Neuronal stem cell (in vitro differentiated cells): Measurements from ENCODE around the gene OTULIN.

ENCODE experiments used
- DNase-seq: peaks from one replicate; pipeline ENCODE4 v3.0.0-alpha.2; 2013; ENCODE audit warnings: low spot score
- H2AFZ ChIP-seq: one replicate; pipeline ENCODE4 v1.6.1; 2013; ENCODE audit warnings: mild to moderate bottlenecking, low read length, inconsistent platforms
- H2AK5ac ChIP-seq: 2 replicates; pipeline ENCODE4 v1.6.1; 2013; ENCODE audit warnings: low read depth, mild to moderate bottlenecking, inconsistent platforms, low read length, moderate library complexity, mixed read lengths
- H2BK120ac ChIP-seq: 2 replicates; pipeline ENCODE4 v1.6.1; 2013; ENCODE audit warnings: low read depth, mild to moderate bottlenecking, inconsistent platforms, low read length, moderate library complexity, mixed read lengths
- H2BK12ac ChIP-seq: one replicate; pipeline ENCODE4 v1.6.1; 2013; ENCODE audit warnings: low read length, inconsistent platforms
- H2BK15ac ChIP-seq: 2 replicates; pipeline ENCODE4 v1.6.1; 2013; ENCODE audit warnings: mild to moderate bottlenecking, low read length, inconsistent platforms, mixed read lengths
- H2BK5ac ChIP-seq: one replicate; pipeline ENCODE4 v1.6.1; 2013; ENCODE audit warnings: inconsistent platforms, mild to moderate bottlenecking, low read length, moderate library complexity
- H3K14ac ChIP-seq: one replicate; pipeline ENCODE4 v1.6.1; 2013; ENCODE audit warnings: low read length, inconsistent platforms
- H3K18ac ChIP-seq: 2 replicates; pipeline ENCODE4 v1.6.1; 2013; ENCODE audit warnings: low read length, inconsistent platforms
- H3K23ac ChIP-seq: 2 replicates; pipeline ENCODE4 v1.6.1; 2013; ENCODE audit warnings: low read depth, mild to moderate bottlenecking, mixed read lengths, low read length, inconsistent platforms; ENCODE audit not compliant: poor library complexity
- H3K27ac ChIP-seq: replicated peaks from 3 replicates; pipeline ENCODE4 v1.5.1; 2013; ENCODE audit warnings: low read length, inconsistent platforms
- H3K27me3 ChIP-seq, 3 experiments: 2 replicates each; pipeline ENCODE4 v1.6.1; 2013; ENCODE audit warnings: low read length in 3 of 3, mild to moderate bottlenecking in 2 of 3, inconsistent platforms in 1 of 3, low read depth in 1 of 3, mixed read lengths in 1 of 3, moderate library complexity in 1 of 3; ENCODE audit not compliant: control insufficient read depth in 3 of 3, insufficient read depth in 3 of 3
- H3K36me3 ChIP-seq, 2 donors: replicated peaks in 1 of 2; 2 replicates each; pipeline ENCODE4 v1.6.1; 2013; ENCODE audit warnings: low read length in 2 of 2; ENCODE audit not compliant: control insufficient read depth in 2 of 2, insufficient read depth in 2 of 2
- H3K4ac ChIP-seq: 2 replicates; pipeline ENCODE4 v1.6.1; 2013; ENCODE audit warnings: inconsistent platforms, mild to moderate bottlenecking, low read length, moderate library complexity
- H3K4me1 ChIP-seq, 2 donors: 1 replicate in 1 of 2; 2 replicates in 1 of 2; pipeline ENCODE4 v1.6.1; 2013; ENCODE audit warnings: low read length in 2 of 2, low read depth in 1 of 2; ENCODE audit not compliant: control insufficient read depth in 2 of 2, insufficient read depth in 1 of 2
- H3K4me2 ChIP-seq: one replicate; pipeline ENCODE4 v1.6.1; 2013; ENCODE audit warnings: mild to moderate bottlenecking, low read length, inconsistent platforms; ENCODE audit not compliant: insufficient read depth, poor library complexity, severe bottlenecking
- H3K4me3 ChIP-seq, 2 donors: 2 replicates each; pipeline ENCODE4 v1.5.1; 2013; ENCODE audit warnings: low read length in 2 of 2, mild to moderate bottlenecking in 2 of 2, inconsistent platforms in 1 of 2, moderate library complexity in 1 of 2
- H3K79me1 ChIP-seq: one replicate; pipeline ENCODE4 v1.6.1; 2013; ENCODE audit warnings: low read depth, mild to moderate bottlenecking, inconsistent platforms, low read length, moderate library complexity
- H3K9ac ChIP-seq: one replicate; pipeline ENCODE4 v1.6.1; 2013; ENCODE audit warnings: mild to moderate bottlenecking, low read depth, low read length, inconsistent platforms; ENCODE audit not compliant: poor library complexity
- H3K9me3 ChIP-seq, 2 donors: replicated peaks in 1 of 2; 2 replicates each; pipeline versions ENCODE3 to v1.6.1; 2013; ENCODE audit warnings: low read length in 2 of 2, mild to moderate bottlenecking in 2 of 2, inconsistent platforms in 1 of 2, low read depth in 1 of 2, mixed read lengths in 1 of 2, moderate library complexity in 1 of 2; ENCODE audit not compliant: control insufficient read depth in 2 of 2, insufficient read depth in 1 of 2
- H4K8ac ChIP-seq: one replicate; pipeline ENCODE4 v1.6.1; 2013; ENCODE audit warnings: low read depth, mild to moderate bottlenecking, inconsistent platforms, low read length, moderate library complexity
- H4K91ac ChIP-seq: one replicate; pipeline ENCODE4 v1.6.1; 2013; ENCODE audit warnings: low read length, low read depth, mild to moderate bottlenecking, inconsistent platforms; ENCODE audit not compliant: poor library complexity
- WGBS, 2 donors: extraction: QIAGEN DNeasy Blood & Tissue Kit; methylation state at CpG; one replicate each; pipeline ENCODE4 v1.1.7; 2013; ENCODE audit warnings: missing lambda C conversion rate in 2 of 2, mixed read lengths in 1 of 2; ENCODE audit not compliant: insufficient read length in 2 of 2, insufficient replicate concordance in 1 of 2; ENCODE audit errors: extremely low coverage in 2 of 2; 5-methylcytosine and 5-hydroxymethylcytosine counted together

OTULIN gene

GRCh38 chr5:14733661-14734060, 69.1 kb downstream of the OTULIN start:
- Histone ChIP-seq H4K8ac (no peak overlapping the region), H3K4ac (no peak overlapping the region), H4K91ac (no peak overlapping the region), H2BK12ac (peak overlapping the region; percentile 28), H3K9ac (no peak overlapping the region), H2AK5ac (no peak overlapping the region), H2BK5ac (no peak overlapping the region), H3K14ac (no peak overlapping the region), H3K9me3 (no peaks in the 10 kb centered on the region), H3K4me2 (no peak overlapping the region), H3K23ac (no peak overlapping the region), H3K79me1 (no peaks in the 10 kb centered on the region), H2AFZ (no peak overlapping the region), H3K27ac (no peak overlapping the region), H3K18ac (no peak overlapping the region), H3K4me3 (no peak overlapping the region), H2BK15ac (no peak overlapping the region), H2BK120ac (no peak overlapping the region), H3K4me1 (peaks cover 4 to 9% of the 10 kb centered on the region in 2 donors), H3K27me3 (no peaks in the 10 kb centered on the region), H3K36me3 (no peaks in the 10 kb centered on the region)
- no peak for DNase-seq
- WGBS, 2 donors = no CpG with 5 or more reads among the region's 16 CpGs

- H3K27me3 ChIP-seq = no peaks in the 10 kb centered on the region
- H3K4me2 ChIP-seq = no peak overlapping the region
- no peak overlapping the region for H3K9ac ChIP-seq
- no peak overlapping the region for H2BK120ac ChIP-seq
- no peak overlapping the region for H2BK5ac ChIP-seq
- H3K36me3 ChIP-seq = no peaks in the 10 kb centered on the region
- no peak overlapping the region for H2BK12ac ChIP-seq
- H4K91ac ChIP-seq = no peak overlapping the region
- peaks cover 2 to 8% of the 10 kb centered on the region in 2 donors for H3K4me1 ChIP-seq
- no peak overlapping the region for H4K8ac ChIP-seq
- H3K27ac ChIP-seq = no peak overlapping the region
- WGBS, 2 donors = no CpG with 5 or more reads among the region's 13 CpGs
- no peak overlapping the region for H3K14ac ChIP-seq
- H2BK15ac ChIP-seq = no peak overlapping the region
- H3K79me1 ChIP-seq = no peaks in the 10 kb centered on the region
- H3K9me3 ChIP-seq = no peaks in the 10 kb centered on the region
- no peak overlapping the region for H3K23ac ChIP-seq
- no peak overlapping the region for H3K18ac ChIP-seq
- no peak overlapping the region for H3K4ac ChIP-seq
- H2AK5ac ChIP-seq = no peak overlapping the region
- H3K4me3 ChIP-seq = no peak overlapping the region
- no peak overlapping the region for H2AFZ ChIP-seq
- DNase-seq = no peak
Measured at GRCh38 chr5:14734396-14734795, 69.9 kb downstream of the OTULIN start.

GRCh38 chr5:14735944-14736343, 71.4 kb downstream of the OTULIN start:
- no peaks in the 10 kb centered on the region for H3K9me3 ChIP-seq
- no peak overlapping the region for H4K8ac ChIP-seq
- no peak overlapping the region for H3K4me2 ChIP-seq
- no peak overlapping the region for H2AK5ac ChIP-seq
- no peak overlapping the region for H3K14ac ChIP-seq
- no peaks in the 10 kb centered on the region for H3K27me3 ChIP-seq
- peak overlapping the region; percentile 40 for H2BK15ac ChIP-seq
- no CpG with 5 or more reads among the region's 4 CpGs for WGBS, 2 donors
- no peak for DNase-seq
- no peak overlapping the region for H3K9ac ChIP-seq
- H2BK12ac ChIP-seq = no peak overlapping the region
- H3K4me1 ChIP-seq = peaks cover 4 to 7% of the 10 kb centered on the region in 2 donors
- H4K91ac ChIP-seq = no peak overlapping the region
- peaks cover 0 to 5% of the 10 kb centered on the region in 2 donors for H3K36me3 ChIP-seq
- no peak overlapping the region for H2BK120ac ChIP-seq
- H3K27ac ChIP-seq = no peak overlapping the region
- no peak overlapping the region for H3K4me3 ChIP-seq
- no peak overlapping the region for H2AFZ ChIP-seq
- H3K79me1 ChIP-seq = no peaks in the 10 kb centered on the region
- H3K18ac ChIP-seq = peak overlapping the region; percentile 46
- no peak overlapping the region for H3K23ac ChIP-seq
- H2BK5ac ChIP-seq = no peak overlapping the region
- H3K4ac ChIP-seq = no peak overlapping the region

GRCh38 chr5:14737291-14737690, 72.8 kb downstream of the OTULIN start:
- Histone ChIP-seq H4K91ac (no peak overlapping the region), H2BK15ac (peak overlapping the region; percentile 70), H3K27me3 (no peaks in the 10 kb centered on the region), H3K79me1 (no peaks in the 10 kb centered on the region), H3K14ac (peak overlapping the region; percentile 11), H3K4ac (no peak overlapping the region), H2BK5ac (peak overlapping the region; percentile 80), H2BK12ac (no peak overlapping the region), H3K4me1 (peaks cover 7 to 9% of the 10 kb centered on the region in 2 donors), H3K9me3 (peaks cover 0 to 2% of the 10 kb centered on the region in 2 donors), H3K4me3 (no peak overlapping the region), H2BK120ac (no peak overlapping the region), H3K36me3 (peaks cover 0 to 10% of the 10 kb centered on the region in 2 donors), H3K27ac (no peak overlapping the region), H3K23ac (no peak overlapping the region), H3K9ac (no peak overlapping the region), H2AFZ (no peak overlapping the region), H4K8ac (no peak overlapping the region), H3K4me2 (no peak overlapping the region), H2AK5ac (no peak overlapping the region), H3K18ac (peak overlapping the region; percentile 39)
- no peak for DNase-seq
- no CpG with 5 or more reads among the region's 10 CpGs for WGBS, 2 donors
